HG03139 (cell line): ENCODE data around the gene ETDB.
A peak's percentile ranks its signal among the peaks of the same experiment; 100 is the strongest.
"Not testable (repeated sequence)": the region's sequence is repeated elsewhere in the genome, so short reads cannot be mapped to it uniquely, and the experiment has no call there.

Experiments
- ATAC-seq: cut with Tn5 transposase; IDR thresholded peaks from one replicate; pipeline ENCODE4 v1.9.1; 2021; ENCODE audit not compliant: unreplicated experiment

Gene ETDB

GRCh38 chrX:135120056-135120576 lies at the start of gene ETDB:
Gene ETDB, minus strand, starts transcription at chrX:135120526. Its CDS starts 1,265 bp downstream, at chrX:135119261.
- ATAC-seq: not testable (repeated sequence)

DNA sequence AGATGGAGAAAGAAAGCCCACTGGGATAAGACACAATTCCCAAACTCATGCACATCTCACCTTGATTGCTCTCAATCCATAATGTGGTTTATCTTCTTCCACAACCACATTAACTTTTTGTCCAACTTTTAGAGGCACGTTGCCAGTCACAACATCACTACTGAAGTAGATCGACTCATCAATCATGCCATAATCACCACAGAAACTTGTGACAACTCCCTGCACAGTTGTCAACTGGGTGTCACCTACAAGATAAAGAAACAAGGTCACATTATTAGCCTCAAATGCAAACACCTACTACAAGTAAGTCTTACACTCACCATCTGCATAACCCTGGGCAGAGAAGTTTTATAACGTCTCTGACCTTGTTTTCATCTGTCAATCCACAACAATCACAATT lies 49.2 kb upstream of the ETDB start:
- not testable (repeated sequence) for ATAC-seq

DNA sequence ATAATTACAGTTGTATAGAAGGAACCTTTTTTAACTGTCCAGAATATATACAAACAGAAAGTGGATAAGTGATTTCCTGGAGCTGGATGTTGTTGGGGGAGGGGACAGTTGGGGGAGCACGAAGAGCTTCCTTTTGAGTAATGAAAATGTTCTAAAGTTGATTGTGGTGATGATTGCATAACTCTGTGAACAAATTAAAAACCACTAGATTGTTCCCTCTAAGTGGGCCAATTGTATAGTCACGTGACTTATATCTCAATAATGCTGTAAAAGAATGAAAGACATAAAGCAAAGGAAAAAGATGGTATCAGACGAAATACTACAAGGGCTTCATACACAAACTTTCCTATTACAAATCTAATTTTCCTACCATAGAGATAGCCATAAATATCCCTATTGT lies 48.2 kb upstream of the ETDB start:
- no peak for ATAC-seq

DNA sequence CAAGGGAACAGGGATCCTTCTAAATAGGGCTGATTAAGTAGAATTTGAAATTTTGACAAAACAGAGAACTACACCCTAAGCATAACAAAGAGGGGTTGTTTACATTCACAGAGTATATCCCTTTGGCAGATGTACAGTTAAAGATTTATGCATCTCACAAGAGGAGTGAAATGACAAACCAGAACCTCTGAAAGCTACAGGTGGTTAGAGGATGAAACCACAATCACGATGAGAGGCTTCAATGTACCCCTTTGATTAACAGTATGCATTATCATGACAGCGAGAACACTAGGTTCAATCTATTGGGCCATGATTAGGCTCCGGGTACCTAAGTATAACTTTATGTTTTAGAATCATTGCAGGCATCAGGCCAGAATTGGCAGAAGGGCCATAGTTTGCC lies 34.4 kb upstream of the ETDB start:
- ATAC-seq: not testable (repeated sequence)

DNA sequence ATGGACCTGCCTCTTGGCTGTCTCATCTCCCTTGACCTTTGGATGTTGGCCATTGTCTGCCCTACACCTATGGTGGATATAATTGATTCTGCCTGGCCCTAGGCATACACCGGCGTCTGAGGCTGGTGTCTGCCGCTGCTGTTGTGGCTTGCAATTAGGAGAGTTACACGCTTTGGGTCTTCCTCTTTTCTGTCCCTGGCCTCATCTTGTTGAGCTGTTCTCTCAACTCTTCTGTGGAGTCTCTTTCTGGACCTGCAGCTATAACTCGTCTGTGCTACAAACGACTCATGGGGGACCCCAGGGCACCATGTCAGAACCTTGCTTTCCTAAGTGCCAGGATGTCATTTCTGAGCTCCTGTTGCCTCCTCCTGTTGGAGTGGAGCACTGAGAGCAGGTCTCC lies 5.8 kb upstream of the ETDB start:
- ATAC-seq: not testable (repeated sequence)

DNA sequence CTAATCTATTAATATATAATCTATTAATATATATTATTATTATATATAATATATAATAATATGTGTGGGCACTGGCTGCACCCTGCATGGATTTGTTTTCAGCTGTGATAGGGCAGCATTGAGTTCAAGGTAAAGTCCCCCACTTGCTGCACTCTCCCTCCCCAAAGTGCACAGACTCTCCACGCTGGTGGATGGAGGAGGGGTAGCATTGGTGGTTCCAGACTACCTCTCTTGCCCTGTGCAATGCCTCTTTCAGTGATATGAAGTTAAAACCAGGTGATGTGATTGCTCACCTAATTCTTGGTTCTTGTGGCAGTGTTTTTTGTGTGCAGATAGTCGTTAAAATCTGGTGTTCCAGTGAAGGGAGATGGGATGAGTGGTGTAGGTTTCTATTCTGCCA lies 4.3 kb downstream of the ETDB start:
- not testable (repeated sequence) for ATAC-seq

GRCh38 chrX:135114392-135114791 lies 5.9 kb downstream of the ETDB start:
- peak; percentile 91 for ATAC-seq

GRCh38 chrX:135112743-135113142 lies 7.6 kb downstream of the ETDB start:
- no peak for ATAC-seq

DNA sequence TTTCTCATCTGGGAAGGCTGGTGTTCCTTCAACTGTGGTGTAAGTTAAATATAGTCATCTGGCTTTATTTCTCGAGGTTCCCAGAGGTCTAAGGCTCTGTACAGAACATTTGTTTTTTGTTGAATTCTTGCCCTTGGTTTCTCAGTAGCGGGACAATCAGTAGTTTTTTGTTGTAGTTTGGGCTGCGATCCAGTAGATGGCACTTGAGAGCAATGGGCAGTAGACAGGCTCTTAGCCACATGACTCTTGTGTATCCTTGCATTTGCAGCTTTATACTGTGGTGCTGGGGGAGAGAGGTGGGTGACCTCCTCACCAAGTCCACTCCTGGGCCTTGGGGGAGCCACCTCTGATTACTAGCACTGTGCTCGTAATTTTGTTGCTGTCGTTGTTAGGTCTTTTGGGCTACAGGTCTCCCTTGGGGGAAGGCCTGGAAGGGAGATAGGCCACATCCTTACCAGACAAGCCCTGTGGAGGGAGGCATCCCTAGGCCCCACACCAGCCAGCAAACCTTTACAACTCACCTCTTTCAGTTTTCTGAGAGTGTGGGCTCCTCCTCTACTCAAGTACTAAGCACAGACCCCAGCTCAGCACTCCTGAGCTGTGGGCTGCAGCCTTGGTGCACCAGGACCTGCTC lies 8.1 kb downstream of the ETDB start:
- no peak for ATAC-seq

GRCh38 chrX:135109554-135109953 lies 10.8 kb downstream of the ETDB start:
- ATAC-seq: no peak

DNA sequence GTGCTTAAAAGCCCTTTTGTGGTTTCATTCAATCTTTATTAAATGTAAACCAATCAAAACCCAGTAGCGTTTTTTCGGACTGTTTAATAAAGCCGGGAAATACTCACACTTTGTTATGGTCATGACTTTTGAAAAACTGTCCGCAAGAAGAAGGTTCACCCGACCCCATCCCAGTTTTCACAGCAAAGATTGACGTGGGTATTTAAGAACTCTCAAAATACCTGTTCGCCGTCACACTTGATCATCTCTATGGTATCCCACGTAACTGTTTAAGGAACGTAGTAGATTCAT lies 20.9 kb downstream of the ETDB start:
- no peak for ATAC-seq

DNA sequence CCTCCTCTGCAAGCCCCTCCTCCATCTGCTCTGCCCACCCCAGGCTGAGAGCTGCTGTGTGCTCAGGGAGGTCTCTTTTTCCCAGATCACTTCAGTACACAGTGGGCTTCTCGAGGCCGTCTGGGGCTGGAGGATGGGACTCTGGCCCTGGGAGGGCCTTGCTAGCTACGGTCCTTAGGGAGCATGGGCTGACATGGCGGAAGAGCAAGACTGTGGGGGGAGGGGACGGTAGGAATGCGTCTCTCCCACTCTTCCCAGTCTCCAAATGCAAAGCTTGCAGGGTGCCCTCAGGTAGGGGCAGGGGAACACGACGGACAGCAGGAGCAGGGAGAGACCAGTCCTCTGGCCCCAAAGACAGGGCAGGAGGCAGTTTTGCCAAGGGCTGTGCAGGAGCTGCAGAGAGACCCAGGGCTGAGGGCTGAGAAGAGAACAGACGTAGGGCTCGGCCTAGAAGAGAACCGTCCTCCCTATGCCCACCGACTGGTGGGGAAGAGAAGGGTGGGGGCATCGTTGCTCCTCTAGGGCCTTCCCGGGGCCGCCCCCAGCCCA lies 23.1 kb downstream of the ETDB start:
- not testable (repeated sequence) for ATAC-seq

GRCh38 chrX:135095715-135096114 lies 24.6 kb downstream of the ETDB start:
- no peak for ATAC-seq

GRCh38 chrX:135094726-135095125 lies 25.6 kb downstream of the ETDB start:
- ATAC-seq: no peak

GRCh38 chrX:135089126-135089525 lies 31.2 kb downstream of the ETDB start:
- no peak for ATAC-seq

DNA sequence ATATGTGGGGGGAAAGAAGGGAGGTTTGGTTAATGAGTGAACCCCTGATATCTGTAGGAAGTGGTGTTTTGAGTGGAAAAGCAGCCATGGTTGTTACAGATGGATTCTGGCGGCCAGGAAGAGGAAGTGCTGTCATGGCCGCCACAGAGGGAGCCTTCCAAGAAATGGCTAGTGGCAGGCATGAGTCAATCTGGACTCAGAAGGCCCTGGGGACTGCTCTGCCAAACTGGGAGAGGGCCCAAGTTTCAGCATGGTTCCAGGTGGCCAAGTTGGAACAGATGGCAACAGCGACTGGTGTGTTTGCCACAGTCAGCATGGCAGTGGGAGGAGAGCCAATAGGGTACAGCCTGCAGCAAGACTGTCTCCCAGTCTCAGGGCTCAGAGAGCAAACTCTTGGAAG lies 32.5 kb downstream of the ETDB start:
- ATAC-seq: no peak

DNA sequence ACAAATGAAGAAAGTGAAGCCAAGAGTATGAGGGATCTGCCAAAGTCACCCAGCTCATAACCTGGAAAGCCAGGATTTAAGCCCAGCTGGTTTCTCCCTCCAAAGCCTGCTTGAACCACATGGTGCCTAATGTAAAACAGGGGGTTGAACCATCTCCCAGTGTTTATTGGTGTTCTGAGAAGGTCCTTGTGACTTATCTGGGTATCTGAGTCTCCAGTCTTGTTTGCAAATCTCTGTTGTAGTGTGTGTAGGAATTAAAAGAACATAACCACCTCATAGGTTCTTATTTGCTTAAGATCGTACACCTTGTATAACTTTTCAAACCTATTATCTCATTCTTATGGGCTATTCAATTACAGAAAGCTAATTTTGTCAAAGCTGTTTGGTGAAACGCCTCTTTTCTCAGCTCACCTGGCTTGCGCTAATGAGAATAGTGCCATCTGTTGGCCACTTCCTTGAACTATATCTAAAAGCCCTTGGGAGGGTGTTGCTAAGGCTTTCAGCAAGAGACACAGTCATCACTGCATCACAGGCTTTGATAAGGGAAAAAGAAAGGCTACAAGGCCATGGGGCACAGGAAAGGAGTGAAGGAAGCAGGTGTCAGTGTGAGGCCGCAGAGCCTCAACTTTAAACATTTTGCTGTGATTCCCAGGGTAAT lies 34.0 kb downstream of the ETDB start:
- no peak for ATAC-seq

DNA sequence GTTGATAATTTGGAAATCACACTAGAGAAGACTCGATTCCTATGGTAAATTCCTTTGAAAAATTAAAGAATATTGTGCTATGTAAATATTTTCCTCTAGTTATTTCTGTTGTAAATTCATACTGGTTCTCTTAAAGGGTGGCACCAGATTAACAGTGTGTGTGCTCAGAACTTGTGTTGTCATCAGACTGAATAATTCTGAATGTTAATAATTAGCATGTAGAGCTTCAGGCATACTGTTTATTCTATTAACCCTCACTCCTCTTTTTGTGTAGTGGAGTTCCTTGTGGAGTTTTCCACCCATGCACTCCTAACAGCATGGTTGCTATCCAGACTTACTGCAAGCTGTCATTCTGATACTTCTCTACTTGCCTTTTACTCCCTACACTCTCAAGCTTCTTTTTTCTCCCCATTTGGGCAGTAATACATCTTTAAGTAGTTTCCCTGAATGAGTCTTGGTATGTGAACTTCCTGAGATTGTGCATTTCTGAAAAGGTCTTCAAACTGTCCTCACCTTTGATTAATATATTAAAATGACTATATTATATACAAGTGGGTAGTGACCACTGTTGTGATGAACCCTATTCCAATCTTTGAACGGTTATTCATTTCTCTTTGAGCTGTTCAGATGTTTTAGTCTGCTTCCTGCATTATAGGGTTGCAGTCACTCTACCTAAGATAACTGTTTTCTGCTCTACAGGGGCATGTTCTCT lies 38.5 kb downstream of the ETDB start:
- no peak for ATAC-seq
